Measurements from ENCODE around the gene DACH2.

DACH2 gene

GRCh38 chrX:86806786-86807185 is 658.5 kb downstream of the DACH2 start:
- Histone ChIP-seq H3K4ac (ENCODE audit: low read depth, low read length) (no peak overlapping the region), H3K36me3 (ENCODE audit: control insufficient read depth in 1 of 2, insufficient read depth in 2 of 2, low read length in 2 of 2) (no peaks in the 10 kb centered on the region), H3K4me1 (ENCODE audit: control insufficient read depth in 1 of 2, insufficient read depth in 2 of 2, low read length in 2 of 2) (no peaks in the 10 kb centered on the region), H3K18ac (ENCODE audit: low read length) (no peak overlapping the region), H3K23ac (ENCODE audit: low read length) (no peak overlapping the region), H3K4me2 (ENCODE audit: low read length) (no peak overlapping the region), H3K4me3 (ENCODE audit: low read depth, low read length) (no peak overlapping the region), H4K91ac (ENCODE audit: low read depth, low read length) (no peak overlapping the region), H2AK5ac (ENCODE audit: low read length) (no peak overlapping the region), H3K79me2 (ENCODE audit: control insufficient read depth, insufficient read depth, low read length, poor library complexity) (no peaks in the 10 kb centered on the region), H4K12ac (ENCODE audit: low read depth, low read length) (no peak overlapping the region), H2BK12ac (ENCODE audit: low read length) (no peak overlapping the region), H2AFZ (ENCODE audit: insufficient read depth, low read length, poor library complexity) (no peak overlapping the region), H3K9ac (ENCODE audit: low read length) (no peak overlapping the region), H3K14ac (ENCODE audit: low read length) (no peak overlapping the region), H2BK120ac (ENCODE audit: insufficient read depth, low read length, poor library complexity) (no peak overlapping the region), H3K79me1 (ENCODE audit: low read length) (no peaks in the 10 kb centered on the region), H3K27me3 (ENCODE audit: insufficient read depth, low read length) (no peaks in the 10 kb centered on the region), H2BK5ac (ENCODE audit: low read depth, low read length, poor library complexity) (no peak overlapping the region), H3K9me3 (ENCODE audit: insufficient read depth, low read depth, low read length) (peaks cover 2% of the 10 kb centered on the region), H4K8ac (ENCODE audit: low read depth, low read length) (no peak overlapping the region), H3K27ac (ENCODE audit: low read depth, low read length) (no peak overlapping the region)
- no CpG with 5 or more reads among the region's 2 CpGs for WGBS (ENCODE audit: extremely low coverage, insufficient coverage, insufficient read length)
- peak in 1 of 2 donors; percentile 37 for DNase-seq

- Histone ChIP-seq H2BK5ac (ENCODE audit: low read depth, low read length, poor library complexity) (no peak overlapping the region), H4K8ac (ENCODE audit: low read depth, low read length) (no peak overlapping the region), H3K4me2 (ENCODE audit: low read length) (no peak overlapping the region), H2AK5ac (ENCODE audit: low read length) (no peak overlapping the region), H2BK12ac (ENCODE audit: low read length) (no peak overlapping the region), H3K18ac (ENCODE audit: low read length) (no peak overlapping the region), H3K27ac (ENCODE audit: low read depth, low read length) (no peak overlapping the region), H3K9me3 (ENCODE audit: insufficient read depth, low read depth, low read length) (peaks cover 2% of the 10 kb centered on the region), H3K27me3 (ENCODE audit: insufficient read depth, low read length) (no peaks in the 10 kb centered on the region), H4K91ac (ENCODE audit: low read depth, low read length) (no peak overlapping the region), H2AFZ (ENCODE audit: insufficient read depth, low read length, poor library complexity) (no peak overlapping the region), H3K4me1 (ENCODE audit: control insufficient read depth in 1 of 2, insufficient read depth in 2 of 2, low read length in 2 of 2) (no peaks in the 10 kb centered on the region), H3K79me2 (ENCODE audit: control insufficient read depth, insufficient read depth, low read length, poor library complexity) (no peaks in the 10 kb centered on the region), H4K12ac (ENCODE audit: low read depth, low read length) (no peak overlapping the region), H3K14ac (ENCODE audit: low read length) (no peak overlapping the region), H3K4me3 (ENCODE audit: low read depth, low read length) (no peak overlapping the region), H3K79me1 (ENCODE audit: low read length) (no peaks in the 10 kb centered on the region), H3K36me3 (ENCODE audit: control insufficient read depth in 1 of 2, insufficient read depth in 2 of 2, low read length in 2 of 2) (no peaks in the 10 kb centered on the region), H2BK120ac (ENCODE audit: insufficient read depth, low read length, poor library complexity) (no peak overlapping the region), H3K4ac (ENCODE audit: low read depth, low read length) (no peak overlapping the region), H3K23ac (ENCODE audit: low read length) (no peak overlapping the region), H3K9ac (ENCODE audit: low read length) (no peak overlapping the region)
- WGBS (ENCODE audit: extremely low coverage, insufficient coverage, insufficient read length), result no CpG with 5 or more reads among the region's 2 CpGs
- DNase-seq, result no peak
These were observed 661.4 kb downstream of the DACH2 start for GRCh38 chrX:86809651-86810050.

- Histone ChIP-seq H2BK120ac (ENCODE audit: insufficient read depth, low read length, poor library complexity) (no peak overlapping the region), H3K4me1 (ENCODE audit: control insufficient read depth in 1 of 2, insufficient read depth in 2 of 2, low read length in 2 of 2) (no peaks in the 10 kb centered on the region), H3K14ac (ENCODE audit: low read length) (no peak overlapping the region), H3K4ac (ENCODE audit: low read depth, low read length) (no peak overlapping the region), H3K79me1 (ENCODE audit: low read length) (no peaks in the 10 kb centered on the region), H3K4me3 (ENCODE audit: low read depth, low read length) (no peak overlapping the region), H3K79me2 (ENCODE audit: control insufficient read depth, insufficient read depth, low read length, poor library complexity) (no peaks in the 10 kb centered on the region), H4K12ac (ENCODE audit: low read depth, low read length) (no peak overlapping the region), H3K27me3 (ENCODE audit: insufficient read depth, low read length) (no peaks in the 10 kb centered on the region), H3K36me3 (ENCODE audit: control insufficient read depth in 1 of 2, insufficient read depth in 2 of 2, low read length in 2 of 2) (no peaks in the 10 kb centered on the region), H3K9ac (ENCODE audit: low read length) (no peak overlapping the region), H2BK5ac (ENCODE audit: low read depth, low read length, poor library complexity) (no peak overlapping the region), H2AK5ac (ENCODE audit: low read length) (no peak overlapping the region), H4K8ac (ENCODE audit: low read depth, low read length) (no peak overlapping the region), H2AFZ (ENCODE audit: insufficient read depth, low read length, poor library complexity) (no peak overlapping the region), H3K9me3 (ENCODE audit: insufficient read depth, low read depth, low read length) (no peaks in the 10 kb centered on the region), H4K91ac (ENCODE audit: low read depth, low read length) (no peak overlapping the region), H3K27ac (ENCODE audit: low read depth, low read length) (no peak overlapping the region), H3K23ac (ENCODE audit: low read length) (no peak overlapping the region), H3K4me2 (ENCODE audit: low read length) (no peak overlapping the region), H3K18ac (ENCODE audit: low read length) (no peak overlapping the region), H2BK12ac (ENCODE audit: low read length) (no peak overlapping the region)
- no peak for DNase-seq
- no CpG with 5 or more reads among the region's 2 CpGs for WGBS (ENCODE audit: extremely low coverage, insufficient coverage, insufficient read length)
These were observed 681.5 kb downstream of the DACH2 start for GRCh38 chrX:86829786-86830185.

GRCh38 chrX:86830685-86831084 is 682.4 kb downstream of the DACH2 start:
- H2BK5ac ChIP-seq (ENCODE audit: low read depth, low read length, poor library complexity), result no peak overlapping the region

More at GRCh38 chrX:86830685-86831084, 682.4 kb downstream of the DACH2 start:
- no peak for DNase-seq
- H3K79me1 ChIP-seq (ENCODE audit: low read length), result no peaks in the 10 kb centered on the region
- H2AFZ ChIP-seq (ENCODE audit: insufficient read depth, low read length, poor library complexity), result no peak overlapping the region
- H3K14ac ChIP-seq (ENCODE audit: low read length), result no peak overlapping the region
- no peak overlapping the region for H3K23ac ChIP-seq (ENCODE audit: low read length)
- H4K12ac ChIP-seq (ENCODE audit: low read depth, low read length), result no peak overlapping the region
- no peak overlapping the region for H3K4ac ChIP-seq (ENCODE audit: low read depth, low read length)
- no peak overlapping the region for H3K4me2 ChIP-seq (ENCODE audit: low read length)
- H2BK120ac ChIP-seq (ENCODE audit: insufficient read depth, low read length, poor library complexity), result no peak overlapping the region
- no peaks in the 10 kb centered on the region for H3K9me3 ChIP-seq (ENCODE audit: insufficient read depth, low read depth, low read length)
- H3K79me2 ChIP-seq (ENCODE audit: control insufficient read depth, insufficient read depth, low read length, poor library complexity), result no peaks in the 10 kb centered on the region
- H2BK12ac ChIP-seq (ENCODE audit: low read length), result no peak overlapping the region
- no peak overlapping the region for H3K9ac ChIP-seq (ENCODE audit: low read length)
- H3K4me3 ChIP-seq (ENCODE audit: low read depth, low read length), result no peak overlapping the region
- H2AK5ac ChIP-seq (ENCODE audit: low read length), result no peak overlapping the region
- H3K27me3 ChIP-seq (ENCODE audit: insufficient read depth, low read length), result no peaks in the 10 kb centered on the region
- H4K91ac ChIP-seq (ENCODE audit: low read depth, low read length), result no peak overlapping the region
- H3K27ac ChIP-seq (ENCODE audit: low read depth, low read length), result no peak overlapping the region
- no peak overlapping the region for H3K18ac ChIP-seq (ENCODE audit: low read length)
- no peak overlapping the region for H4K8ac ChIP-seq (ENCODE audit: low read depth, low read length)
- H3K36me3 ChIP-seq (ENCODE audit: control insufficient read depth in 1 of 2, insufficient read depth in 2 of 2, low read length in 2 of 2), result no peaks in the 10 kb centered on the region
- H3K4me1 ChIP-seq (ENCODE audit: control insufficient read depth in 1 of 2, insufficient read depth in 2 of 2, low read length in 2 of 2), result no peaks in the 10 kb centered on the region

Measured in trophoblast cell (in vitro differentiated cells and primary cell).